Kidney epithelial cell (primary cell): ENCODE results near the gene PPP1R14B. TPM values are rescaled to one million over a fixed set of nuclear protein-coding genes. Genes with fewer than 3 reads are reported as not detected.
A peak's percentile ranks its signal among the peaks of the same experiment; 100 is the strongest.

Experiments
- DNase-seq: peaks from one replicate; pipeline ENCODE4 v3.0.0-alpha.2; 2010; ENCODE audit warnings: low read depth
- H3K27me3 ChIP-seq: 2 replicates; pipeline ENCODE4 v1.6.0; 2011; ENCODE audit warnings: low read length; ENCODE audit not compliant: control insufficient read depth, insufficient read depth
- H3K36me3 ChIP-seq: 2 replicates; pipeline ENCODE4 v1.5.1; 2011; ENCODE audit warnings: low read length; ENCODE audit not compliant: control insufficient read depth, insufficient read depth
- H3K4me3 ChIP-seq: 2 replicates; pipeline ENCODE4 v1.5.1; 2011; ENCODE audit warnings: low read depth, mild to moderate bottlenecking, control low read depth, low read length
- total RNA-seq: library from RNA; depleted of rRNA; stranded (reverse); fragments of >200 nt; gene quantifications from 2 replicates; pipeline ENCODE4 v1.2.3, GENCODE V29; 2015
- TF ChIP-seq, protein P1 (sequence below): IDR thresholded peaks from 2 replicates; pipeline ENCODE4 v1.5.1; 2011; ENCODE audit warnings: mild to moderate bottlenecking, moderate library complexity, low read length, control low read depth, inconsistent platforms; ENCODE audit not compliant: insufficient read depth, poor library complexity, severe bottlenecking

PPP1R14B gene
- total RNA-seq, 1 donor from 2014 or later, result 599 TPM

DNA sequence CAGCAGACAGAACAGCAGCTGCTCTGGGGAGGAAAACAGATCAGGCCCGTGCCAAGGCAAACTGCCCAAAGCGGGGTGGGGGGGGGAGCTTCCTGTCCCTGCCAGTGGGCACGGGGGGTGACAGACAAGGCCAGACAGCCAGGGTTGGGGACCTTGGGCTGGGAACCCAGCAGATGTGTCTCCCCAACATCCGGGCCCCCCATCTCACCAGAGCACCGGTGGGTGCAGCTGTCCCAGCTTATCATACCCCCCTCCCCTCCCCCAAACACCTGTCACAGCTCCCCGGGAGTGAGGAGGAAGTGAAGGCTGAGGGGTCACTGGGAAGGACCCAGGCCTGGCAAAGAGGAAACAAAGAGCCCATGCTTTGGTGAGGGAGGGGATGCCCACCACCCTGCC lies 1.3 kb downstream of the PPP1R14B start:
- no peak for DNase-seq
- Histone ChIP-seq H3K36me3 (peaks cover 3% of the 10 kb centered on the region), H3K27me3 (no peaks in the 10 kb centered on the region), H3K4me3 (peak overlapping the region; percentile 71)
- TF ChIP-seq, protein P1, sequence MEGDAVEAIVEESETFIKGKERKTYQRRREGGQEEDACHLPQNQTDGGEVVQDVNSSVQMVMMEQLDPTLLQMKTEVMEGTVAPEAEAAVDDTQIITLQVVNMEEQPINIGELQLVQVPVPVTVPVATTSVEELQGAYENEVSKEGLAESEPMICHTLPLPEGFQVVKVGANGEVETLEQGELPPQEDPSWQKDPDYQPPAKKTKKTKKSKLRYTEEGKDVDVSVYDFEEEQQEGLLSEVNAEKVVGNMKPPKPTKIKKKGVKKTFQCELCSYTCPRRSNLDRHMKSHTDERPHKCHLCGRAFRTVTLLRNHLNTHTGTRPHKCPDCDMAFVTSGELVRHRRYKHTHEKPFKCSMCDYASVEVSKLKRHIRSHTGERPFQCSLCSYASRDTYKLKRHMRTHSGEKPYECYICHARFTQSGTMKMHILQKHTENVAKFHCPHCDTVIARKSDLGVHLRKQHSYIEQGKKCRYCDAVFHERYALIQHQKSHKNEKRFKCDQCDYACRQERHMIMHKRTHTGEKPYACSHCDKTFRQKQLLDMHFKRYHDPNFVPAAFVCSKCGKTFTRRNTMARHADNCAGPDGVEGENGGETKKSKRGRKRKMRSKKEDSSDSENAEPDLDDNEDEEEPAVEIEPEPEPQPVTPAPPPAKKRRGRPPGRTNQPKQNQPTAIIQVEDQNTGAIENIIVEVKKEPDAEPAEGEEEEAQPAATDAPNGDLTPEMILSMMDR, result no peak

DNA sequence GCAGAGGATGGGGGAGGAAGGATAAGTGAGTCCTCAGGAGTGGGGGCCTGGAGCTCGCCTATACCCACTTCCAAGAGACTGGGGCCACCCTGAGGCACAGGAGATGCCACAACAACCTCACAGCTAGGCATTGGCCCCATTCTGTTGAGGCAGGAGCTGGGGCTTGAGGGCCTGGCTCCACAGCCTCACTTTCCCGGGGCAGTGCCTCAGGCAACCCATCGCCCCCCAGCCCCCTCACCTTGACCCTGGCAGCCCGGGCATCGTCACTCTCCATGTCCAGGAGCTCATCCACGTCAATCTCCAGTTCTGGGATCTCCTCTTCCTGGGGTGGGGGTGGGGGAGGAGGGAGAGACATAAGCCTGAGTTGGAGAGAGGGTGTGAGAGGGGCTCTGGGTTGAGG lies 1.8 kb downstream of the PPP1R14B start:
- no peak for DNase-seq
- H3K4me3 ChIP-seq, result peak overlapping the region; percentile 71
- no peaks in the 10 kb centered on the region for H3K27me3 ChIP-seq
- TF ChIP-seq, protein P1, result no peak
- H3K36me3 ChIP-seq, result peaks cover 3% of the 10 kb centered on the region

DNA sequence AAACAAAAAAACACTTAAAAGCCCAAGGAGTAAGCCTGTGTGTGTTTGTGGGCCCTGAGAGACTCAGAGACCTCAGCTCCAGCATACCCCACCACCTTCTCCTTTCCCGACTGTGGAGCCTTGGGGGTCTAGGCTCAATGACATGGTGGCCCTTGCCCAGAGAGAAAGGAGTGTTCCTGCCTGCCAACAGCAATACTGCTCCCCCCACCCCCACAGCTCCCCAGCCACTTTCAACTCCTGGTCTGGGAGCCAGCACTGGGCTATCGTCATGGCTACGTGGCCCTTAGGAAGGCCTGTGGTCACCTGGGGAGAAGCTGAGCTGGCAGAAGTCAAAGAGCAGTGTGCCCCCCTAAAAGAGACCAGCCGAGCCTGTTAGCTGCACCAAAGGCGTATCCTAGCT lies 2.6 kb downstream of the PPP1R14B start:
- no peaks in the 10 kb centered on the region for H3K27me3 ChIP-seq
- H3K36me3 ChIP-seq, result peaks cover 3% of the 10 kb centered on the region
- TF ChIP-seq, protein P1, result no peak
- no peak overlapping the region for H3K4me3 ChIP-seq
- no peak for DNase-seq

DNA sequence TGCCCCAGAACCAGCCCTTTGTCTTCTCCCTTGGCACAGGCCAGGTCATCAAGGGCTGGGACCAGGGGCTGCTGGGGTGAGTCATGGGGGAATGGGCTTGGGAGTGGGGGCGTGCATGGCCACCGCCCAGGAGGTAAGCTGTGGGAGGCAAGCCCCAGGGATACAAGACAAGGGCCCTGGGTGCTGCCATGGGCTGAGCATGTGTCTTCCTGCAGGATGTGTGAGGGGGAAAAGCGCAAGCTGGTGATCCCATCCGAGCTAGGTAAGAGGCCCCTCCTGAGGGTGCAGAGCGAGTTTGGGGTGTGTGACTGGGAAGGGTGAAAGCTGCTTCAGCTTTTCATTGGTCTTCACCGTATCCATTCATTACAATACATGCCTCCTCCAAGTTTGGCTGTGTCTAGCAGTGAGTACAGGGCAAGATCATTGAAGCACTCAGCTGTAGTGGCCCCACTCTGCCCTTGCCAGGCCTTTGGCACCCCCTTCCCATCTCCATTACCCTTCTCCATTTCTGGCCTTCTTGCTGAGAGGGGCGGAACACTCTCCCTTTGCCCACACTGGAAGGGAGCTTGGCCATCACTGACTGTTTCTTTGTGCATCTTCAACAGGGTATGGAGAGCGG lies 3.4 kb downstream of the PPP1R14B start:
- TF ChIP-seq, protein P1, result no peak
- DNase-seq, result no peak
- no peaks in the 10 kb centered on the region for H3K27me3 ChIP-seq
- no peak overlapping the region for H3K4me3 ChIP-seq
- peaks cover 3% of the 10 kb centered on the region for H3K36me3 ChIP-seq

DNA sequence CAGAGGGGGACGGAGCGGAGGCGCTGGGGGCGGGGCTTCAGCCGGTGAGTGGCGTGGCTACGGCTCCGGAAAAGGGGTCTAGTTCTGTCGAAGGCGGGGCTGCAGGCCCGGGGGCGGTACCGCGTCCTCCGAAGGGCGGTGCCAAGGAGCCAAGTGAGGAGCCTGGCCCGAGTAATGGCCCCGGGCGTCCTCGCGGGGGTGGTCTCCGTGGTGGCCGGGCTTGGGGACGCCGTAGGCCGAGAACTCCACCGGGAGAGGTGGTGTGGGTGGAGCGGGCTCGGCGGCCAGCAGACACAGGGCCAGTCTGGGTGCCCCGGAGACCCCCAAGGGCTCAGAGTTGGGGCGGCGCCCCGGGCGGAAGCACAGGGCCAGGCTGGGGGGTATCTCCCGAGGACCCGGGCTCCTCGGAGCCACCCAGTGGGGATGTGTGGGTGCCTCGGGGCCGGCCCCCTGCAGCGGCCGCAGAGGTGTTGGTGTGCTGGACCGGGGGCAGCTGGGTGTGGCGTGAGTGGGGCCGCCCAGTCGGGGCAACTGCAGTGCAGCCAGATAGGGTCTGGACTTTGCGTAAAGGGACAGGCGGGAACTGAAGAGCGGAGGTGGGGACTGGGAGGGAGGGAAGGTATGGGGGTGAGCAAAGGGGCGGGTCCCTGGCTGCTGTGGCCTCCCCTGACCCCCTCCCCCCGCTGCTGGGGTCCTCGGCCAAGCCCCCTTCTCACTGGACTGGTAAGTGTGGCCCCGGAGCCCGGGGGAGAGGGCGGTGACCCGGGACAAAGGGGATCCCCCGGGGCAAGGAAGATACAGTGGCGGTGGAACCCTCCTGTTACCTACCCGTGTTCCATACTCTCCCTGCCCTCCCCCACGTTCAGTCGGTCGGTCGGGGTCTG lies 5.0 kb downstream of the PPP1R14B start:
- TF ChIP-seq, protein P1, result no peak
- H3K4me3 ChIP-seq, result peak overlapping the region; percentile 87
- H3K27me3 ChIP-seq, result no peaks in the 10 kb centered on the region
- DNase-seq, result peak; percentile 80
- H3K36me3 ChIP-seq, result peaks cover 3% of the 10 kb centered on the region
